Keratinocyte (primary cell): ENCODE data around the gene TNFRSF19. TPM values are rescaled to one million over a fixed set of nuclear protein-coding genes. Genes with fewer than 3 reads are reported as not detected.

Experiments
- DNase-seq: peaks from one replicate; pipeline ENCODE4 v3.0.0-alpha.2; 2011; ENCODE audit warnings: low read depth, missing footprints, low spot score
- FAIRE-seq: peaks from 2 replicates; lab custom pipeline; 2011; peaks lifted over from hg19 to GRCh38; lab: Jason Lieb, UNC
- H2AFZ ChIP-seq: 2 replicates; pipeline ENCODE4 v1.6.0; 2012; ENCODE audit warnings: low read length, control low read depth, inconsistent platforms; ENCODE audit not compliant: control insufficient read depth
- H3K27ac ChIP-seq: 2 replicates; pipeline ENCODE4 v1.5.1; 2011; ENCODE audit warnings: low read length; ENCODE audit not compliant: control insufficient read depth, insufficient read depth
- H3K27me3 ChIP-seq: 3 replicates; pipeline ENCODE4 v1.6.0; 2011; ENCODE audit warnings: low read length; ENCODE audit not compliant: control insufficient read depth, insufficient read depth; ENCODE audit errors: extremely low read depth
- H3K36me3 ChIP-seq, 2 experiments: 2 replicates in 1 of 2; 3 replicates in 1 of 2; pipeline ENCODE4 v1.5.1; 2011; ENCODE audit warnings: low read length in 2 of 2, mild to moderate bottlenecking in 1 of 2; ENCODE audit not compliant: control insufficient read depth in 2 of 2, insufficient read depth in 2 of 2; ENCODE audit errors: extremely low read depth in 1 of 2
- H3K4me1 ChIP-seq: 3 replicates; pipeline ENCODE4 v1.5.1; 2011; ENCODE audit warnings: low read length; ENCODE audit not compliant: control insufficient read depth, insufficient read depth; ENCODE audit errors: extremely low read depth
- H3K4me2 ChIP-seq: 3 replicates; pipeline ENCODE4 v1.6.0; 2011; ENCODE audit warnings: low read depth, low read length; ENCODE audit not compliant: control insufficient read depth, insufficient read depth; ENCODE audit errors: extremely low read depth
- H3K4me3 ChIP-seq, 3 experiments: fragments of 200-600 bp in 1 of 3; sonication (generic) in 1 of 3; 2 replicates in 2 of 3; 3 replicates in 1 of 3; pipeline ENCODE4 v1.5.1; 2011 to 2016; ENCODE audit warnings: low read length in 3 of 3, mild to moderate bottlenecking in 3 of 3, control low read depth in 2 of 3, inconsistent platforms in 1 of 3, low read depth in 1 of 3, mixed read lengths in 1 of 3, mixed run types in 1 of 3, moderate library complexity in 1 of 3; ENCODE audit not compliant: control insufficient read depth in 2 of 3, insufficient read depth in 2 of 3; ENCODE audit errors: extremely low read depth in 1 of 3
- H3K79me2 ChIP-seq: 2 replicates; pipeline ENCODE4 v1.6.0; 2012; ENCODE audit warnings: low read length; ENCODE audit not compliant: control insufficient read depth, insufficient read depth
- H3K9ac ChIP-seq: 3 replicates; pipeline ENCODE4 v1.6.0; 2011; ENCODE audit warnings: low read length; ENCODE audit not compliant: control insufficient read depth, insufficient read depth; ENCODE audit errors: extremely low read depth
- H3K9me1 ChIP-seq: 3 replicates; pipeline ENCODE4 v1.6.0; 2011; ENCODE audit warnings: low read length; ENCODE audit not compliant: control insufficient read depth, insufficient read depth; ENCODE audit errors: extremely low read depth
- H3K9me3 ChIP-seq: 2 replicates; pipeline ENCODE4 v1.5.1; 2012; ENCODE audit warnings: low read depth, low read length; ENCODE audit not compliant: control insufficient read depth
- H4K20me1 ChIP-seq: 3 replicates; pipeline ENCODE4 v1.6.0; 2011; ENCODE audit warnings: low read length; ENCODE audit not compliant: control insufficient read depth, insufficient read depth; ENCODE audit errors: extremely low read depth
- CTCF ChIP-seq, 3 experiments: IDR thresholded peaks in 1 of 3; conservative IDR thresholded peaks in 1 of 3; optimal IDR thresholded peaks in 1 of 3; 2 replicates in 2 of 3; 3 replicates in 1 of 3; pipeline versions ENCODE3 to v1.5.1; 2011; ENCODE audit warnings: low read length in 3 of 3, mild to moderate bottlenecking in 3 of 3, moderate library complexity in 2 of 3, control low read depth in 1 of 3, inconsistent platforms in 1 of 3; ENCODE audit not compliant: insufficient read depth in 2 of 3; ENCODE audit errors: extremely low read depth in 1 of 3
- EZH2 ChIP-seq: IDR thresholded peaks from one replicate; pipeline ENCODE4 v1.6.1; 2012; ENCODE audit warnings: inconsistent platforms, mild to moderate bottlenecking, low read length, moderate library complexity
- dilution Hi-C: fragments of 300-500 bp; cut with MboI; formaldehyde crosslinking; loops from one replicate; pipeline ENCODE4 v1.7.0; 2020; ENCODE audit warnings: low sequenced_read_pairs; ENCODE audit not compliant: extremely low pct_ligation_motif_present
- polyA plus RNA-seq, 5 experiments: library from polyadenylated mRNA; depleted of rRNA in 3 of 5; stranded (reverse) in 3 of 5; stranded (forward) in 1 of 5; unstranded in 1 of 5; fragments of >200 nt; gene quantifications; 1 replicate in 1 of 5; 2 replicates in 3 of 5; 3 replicates in 1 of 5; pipeline versions ENCODE4 v1.2.1 to v1.2.3, GENCODE V29; 2011 to 2012; ENCODE audit warnings: missing spikeins in 2 of 5, low read depth in 1 of 5, low replicate concordance in 1 of 5

The TNFRSF19 gene
- polyA plus RNA-seq, 1 donor (not counting 4 experiments of a cell fraction or from before 2014, with no cell fraction given), result 1.8 TPM

- Histone ChIP-seq H2AFZ (no peak overlapping the region), H3K27ac (no peak overlapping the region), H3K4me1 (peaks cover 11% of the 10 kb centered on the region), H3K9ac (no peak overlapping the region), H3K9me3 (no peaks in the 10 kb centered on the region), H3K36me3 (no peaks in the 10 kb centered on the region), H3K4me3 (no peak overlapping the region), H3K79me2 (no peaks in the 10 kb centered on the region), H3K27me3 (no peaks in the 10 kb centered on the region), H3K9me1 (no peaks in the 10 kb centered on the region), H3K4me2 (no peak overlapping the region), H4K20me1 (no peaks in the 10 kb centered on the region)
- FAIRE-seq (peak; percentile 64), DNase-seq (no peak)
- TF ChIP-seq CTCF (optimal IDR thresholded peaks at IDR 0.05 in 1 of 3, IDR thresholded peaks at IDR 0.05 in 1 of 3, conservative IDR thresholded peaks at IDR 0.05 in 1 of 3; ENCODE audit: extremely low read depth in 1 of 3, insufficient read depth in 2 of 3, low read length in 3 of 3) (no peak), EZH2 (no peak)
- dilution Hi-C loops, result no loop called here
Measured at GRCh38 chr13:23572836-23573235, 2.6 kb downstream of the TNFRSF19 start.

GRCh38 chr13:23574421-23575145 lies 4.4 kb downstream of the TNFRSF19 start:
- DNase-seq, result no peak
- no peak overlapping the region for H3K4me2 ChIP-seq
- H3K4me1 ChIP-seq, result peaks cover 15% of the 10 kb centered on the region
- TF ChIP-seq CTCF (optimal IDR thresholded peaks at IDR 0.05 in 1 of 3, IDR thresholded peaks at IDR 0.05 in 1 of 3, conservative IDR thresholded peaks at IDR 0.05 in 1 of 3; ENCODE audit: extremely low read depth in 1 of 3, insufficient read depth in 2 of 3, low read length in 3 of 3), result no peak
- TF ChIP-seq EZH2, result no peak
- no peak overlapping the region for H3K9ac ChIP-seq
- H3K27me3 ChIP-seq, result no peaks in the 10 kb centered on the region
- H3K9me3 ChIP-seq, result no peaks in the 10 kb centered on the region
- H3K36me3 ChIP-seq, result no peaks in the 10 kb centered on the region
- H3K27ac ChIP-seq, result no peak overlapping the region
- dilution Hi-C loops, result no loop called here
- no peak overlapping the region for H3K4me3 ChIP-seq
- no peaks in the 10 kb centered on the region for H4K20me1 ChIP-seq
- no peaks in the 10 kb centered on the region for H3K79me2 ChIP-seq
- H3K9me1 ChIP-seq, result no peaks in the 10 kb centered on the region
- no peak for FAIRE-seq
- no peak overlapping the region for H2AFZ ChIP-seq
